PC-3 (cell line): ENCODE results near the gene ADARB2.

Source experiments
- EZH2 ChIP-seq: fragments of 300-600 bp; sonication (generic); IDR thresholded peaks from one replicate; pipeline ENCODE4 v1.6.1; 2017; ENCODE audit warnings: antibody characterized with exemption, mild to moderate bottlenecking, low read length; ENCODE audit not compliant: unreplicated experiment
- EZH2phosphoT487 ChIP-seq: fragments of 300-600 bp; sonication (generic); IDR thresholded peaks from 2 replicates; pipeline ENCODE4 v1.6.1; 2018; ENCODE audit warnings: mild to moderate bottlenecking, antibody characterized with exemption, low read length, borderline replicate concordance
- TF ChIP-seq, protein P1 (sequence below): fragments of 300-600 bp; sonication (generic); conservative IDR thresholded peaks from 2 replicates; pipeline ENCODE4 v1.5.1; 2017; ENCODE audit warnings: antibody characterized with exemption, low read depth, mild to moderate bottlenecking, low read length

DNA sequence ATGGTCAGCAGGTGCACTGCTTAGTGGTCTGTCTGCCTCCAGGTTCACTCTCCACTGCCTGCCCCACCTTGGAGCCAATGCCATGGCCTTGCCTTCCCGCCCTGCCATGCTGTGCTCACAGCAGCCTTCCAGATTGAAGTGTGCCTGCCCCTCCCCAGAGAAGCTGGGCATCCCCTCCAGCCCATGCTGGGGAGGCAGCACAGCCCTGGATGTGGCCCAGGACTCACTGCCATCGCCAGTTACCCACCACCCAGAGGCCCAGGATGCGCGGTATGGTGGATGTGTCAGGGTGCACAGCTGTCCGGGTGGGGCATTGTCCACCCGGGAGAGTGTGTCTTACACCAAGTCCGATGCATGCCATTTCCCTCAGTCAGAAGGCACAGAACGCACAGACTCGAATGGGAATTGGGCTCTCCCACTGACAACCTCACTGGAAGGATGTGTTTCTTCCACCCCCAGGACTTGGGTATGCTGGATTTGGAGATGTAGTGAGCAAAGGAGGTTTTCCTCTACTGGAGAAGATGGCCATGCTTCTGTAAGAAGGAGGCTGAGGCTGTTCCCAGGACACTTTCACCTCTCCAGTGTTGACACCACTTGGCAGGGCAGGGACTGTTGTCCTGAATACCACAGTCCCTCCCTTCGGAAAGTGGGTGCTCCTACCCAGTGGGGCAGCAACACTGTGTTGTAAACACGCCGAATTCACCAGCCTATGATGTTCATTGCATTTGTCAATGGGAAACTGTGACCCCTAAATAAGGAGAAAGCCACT lies 122.0 kb downstream of the ADARB2 start:
- TF ChIP-seq, protein P1, sequence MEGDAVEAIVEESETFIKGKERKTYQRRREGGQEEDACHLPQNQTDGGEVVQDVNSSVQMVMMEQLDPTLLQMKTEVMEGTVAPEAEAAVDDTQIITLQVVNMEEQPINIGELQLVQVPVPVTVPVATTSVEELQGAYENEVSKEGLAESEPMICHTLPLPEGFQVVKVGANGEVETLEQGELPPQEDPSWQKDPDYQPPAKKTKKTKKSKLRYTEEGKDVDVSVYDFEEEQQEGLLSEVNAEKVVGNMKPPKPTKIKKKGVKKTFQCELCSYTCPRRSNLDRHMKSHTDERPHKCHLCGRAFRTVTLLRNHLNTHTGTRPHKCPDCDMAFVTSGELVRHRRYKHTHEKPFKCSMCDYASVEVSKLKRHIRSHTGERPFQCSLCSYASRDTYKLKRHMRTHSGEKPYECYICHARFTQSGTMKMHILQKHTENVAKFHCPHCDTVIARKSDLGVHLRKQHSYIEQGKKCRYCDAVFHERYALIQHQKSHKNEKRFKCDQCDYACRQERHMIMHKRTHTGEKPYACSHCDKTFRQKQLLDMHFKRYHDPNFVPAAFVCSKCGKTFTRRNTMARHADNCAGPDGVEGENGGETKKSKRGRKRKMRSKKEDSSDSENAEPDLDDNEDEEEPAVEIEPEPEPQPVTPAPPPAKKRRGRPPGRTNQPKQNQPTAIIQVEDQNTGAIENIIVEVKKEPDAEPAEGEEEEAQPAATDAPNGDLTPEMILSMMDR, result no peak
- no peak for TF ChIP-seq EZH2phosphoT487
- TF ChIP-seq EZH2, result no peak
